T1000 (cell line): ENCODE data around the gene PARN.

Experiments used
- DNase-seq: peaks from one replicate; lab custom pipeline; 2025; ENCODE audit warnings: mixed read lengths; lab: John Stamatoyannopoulos, UW

PARN gene

GRCh38 chr16:14529010-14529669, 100.9 kb downstream of the PARN start:
- peak; percentile 71 for DNase-seq

- DNase-seq, result no peak
Measured at GRCh38 chr16:14528306-14528705, 101.8 kb downstream of the PARN start.

- DNase-seq, result no peak
Measured at GRCh38 chr16:14527411-14528044, 102.5 kb downstream of the PARN start.

DNA sequence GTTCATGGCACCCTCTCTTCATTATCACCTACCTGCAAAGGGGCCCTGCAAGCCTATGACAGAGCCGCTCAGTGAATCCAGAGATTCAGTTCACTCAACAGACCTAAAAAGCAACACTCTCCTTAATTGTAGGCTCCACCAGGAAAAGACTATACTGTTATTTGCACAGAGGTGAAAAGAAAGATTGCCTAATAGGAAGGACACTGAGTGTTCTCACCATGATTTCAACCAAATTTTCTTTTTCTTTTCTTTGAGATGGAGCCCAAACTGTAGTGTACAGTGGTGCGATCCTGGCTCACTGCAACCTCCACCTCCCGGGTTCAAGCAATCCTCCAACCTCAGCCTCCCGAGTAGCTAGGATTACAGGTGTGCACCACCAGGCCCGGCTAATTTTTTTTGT, 104.5 kb downstream of the PARN start:
- no peak for DNase-seq

GRCh38 chr16:14524979-14525378, 105.1 kb downstream of the PARN start:
- no peak for DNase-seq

- no peak for DNase-seq
Measured at GRCh38 chr16:14523632-14524031, 106.4 kb downstream of the PARN start.

- no peak for DNase-seq
Measured at GRCh38 chr16:14522671-14523070, 107.4 kb downstream of the PARN start.

- DNase-seq, result no peak
Measured at GRCh38 chr16:14520753-14521152, 109.3 kb downstream of the PARN start.

- DNase-seq, result no peak
Measured at GRCh38 chr16:14514967-14515366, 115.1 kb downstream of the PARN start.

DNA sequence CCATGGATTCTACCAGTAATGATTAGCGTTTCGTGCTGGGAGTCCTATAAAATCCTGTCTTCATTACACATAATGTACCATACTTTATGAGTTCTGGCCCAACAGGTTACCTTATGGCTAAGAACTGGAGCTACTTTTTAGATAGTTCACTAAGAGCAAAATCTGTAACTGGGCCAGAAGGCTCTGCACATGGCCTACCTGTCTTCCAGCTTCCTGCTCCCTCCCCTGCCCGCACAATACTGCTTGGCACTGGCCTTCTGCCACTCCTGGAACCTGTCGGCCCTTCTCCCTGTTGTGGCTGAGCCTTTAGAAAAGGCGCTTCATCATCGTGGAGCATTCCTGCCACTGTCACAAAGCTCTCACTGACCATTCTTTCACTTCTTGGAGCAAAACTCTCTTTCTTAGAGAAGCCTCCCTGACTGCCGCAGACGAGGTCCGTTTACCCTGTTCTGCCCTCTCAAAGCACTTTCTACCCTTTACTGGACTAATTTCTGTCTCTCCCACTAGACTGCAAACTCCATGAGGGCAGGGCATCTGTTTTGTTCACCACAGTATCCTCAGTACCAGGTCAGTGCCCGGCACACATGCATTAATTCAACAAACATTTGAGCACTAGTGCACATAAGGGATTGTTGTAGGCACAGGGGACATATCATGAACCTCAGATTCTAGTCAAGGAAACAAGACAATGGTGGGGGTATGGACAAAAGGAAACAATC, 116.5 kb downstream of the PARN start:
- no peak for DNase-seq

GRCh38 chr16:14511800-14512135, 118.3 kb downstream of the PARN start:
- DNase-seq, result no peak

GRCh38 chr16:14510939-14511799, 118.9 kb downstream of the PARN start:
- no peak for DNase-seq

GRCh38 chr16:14510581-14510938, 119.5 kb downstream of the PARN start:
- no peak for DNase-seq

GRCh38 chr16:14509675-14510132, 120.4 kb downstream of the PARN start:
- no peak for DNase-seq

DNA sequence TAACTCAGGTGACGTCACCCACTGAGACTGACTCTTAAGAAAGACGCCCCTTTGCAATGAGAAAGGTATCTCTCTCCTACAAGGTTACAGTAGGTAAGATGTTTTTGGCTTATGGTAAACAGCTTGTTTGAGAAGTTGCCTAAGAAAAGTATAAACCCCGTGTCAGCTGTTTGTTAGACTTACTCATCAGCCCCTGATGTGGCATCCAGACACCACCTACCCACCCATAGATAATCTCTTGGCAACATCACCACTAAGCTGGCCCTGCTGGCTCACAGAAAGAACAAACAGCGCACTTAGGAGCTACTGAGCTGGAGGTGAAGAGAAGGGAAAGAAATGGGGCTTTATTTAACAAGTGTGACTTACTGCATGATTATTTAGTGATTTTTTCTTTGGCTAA, 121.0 kb downstream of the PARN start:
- DNase-seq, result no peak

DNA sequence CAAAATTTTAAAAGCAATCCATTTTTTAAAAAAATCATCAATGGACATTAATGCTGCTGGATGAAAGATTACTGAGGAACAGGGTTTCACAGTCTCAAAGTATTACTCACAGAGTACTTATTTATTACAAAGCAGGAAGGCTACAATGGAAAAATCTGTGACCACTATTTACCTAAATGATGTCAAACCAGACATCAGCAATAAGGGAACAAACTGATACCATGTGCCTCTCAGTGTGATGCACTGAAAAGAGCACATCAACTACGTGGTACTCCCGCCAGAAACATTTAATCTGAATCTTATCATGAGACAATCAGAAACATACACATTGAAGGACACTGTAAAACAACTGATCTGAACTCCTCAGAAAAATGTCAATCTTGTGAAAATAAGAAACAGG, 124.2 kb downstream of the PARN start:
- no peak for DNase-seq

GRCh38 chr16:14502932-14503741, 126.9 kb downstream of the PARN start:
- no peak for DNase-seq

GRCh38 chr16:14502256-14502875, 127.7 kb downstream of the PARN start:
- no peak for DNase-seq

- peak; percentile 82 for DNase-seq
Measured at GRCh38 chr16:14501331-14502255, 128.5 kb downstream of the PARN start.

GRCh38 chr16:14500791-14501190, 129.3 kb downstream of the PARN start:
- DNase-seq, result no peak
